CD14-positive monocyte (primary cell): ENCODE data around the gene RAP2A. TPM values are rescaled to one million over a fixed set of nuclear protein-coding genes. Genes with fewer than 3 reads are reported as not detected.

Source experiments
- DNase-seq, 3 donors: peaks; one replicate each; pipeline ENCODE4 v3.0.0-alpha.2; 2011 to 2022
- H2AFZ ChIP-seq: 2 replicates; pipeline ENCODE4 v1.6.0; 2012; ENCODE audit warnings: mild to moderate bottlenecking, low read depth, low read length, inconsistent platforms; ENCODE audit not compliant: insufficient read depth, poor library complexity, severe bottlenecking
- H3K27ac ChIP-seq, 2 donors: 1 replicate in 1 of 2; 2 replicates in 1 of 2; pipeline ENCODE4 v1.5.1; 2012 to 2013; ENCODE audit warnings: low read length in 2 of 2, control low read depth in 1 of 2, inconsistent platforms in 1 of 2, low read depth in 1 of 2, mild to moderate bottlenecking in 1 of 2
- H3K27me3 ChIP-seq, 2 donors: one replicate each; pipeline versions ENCODE4 v1.6.0 to v1.6.1; 2011 to 2013; ENCODE audit warnings: low read length in 2 of 2; ENCODE audit not compliant: control insufficient read depth in 2 of 2, insufficient read depth in 2 of 2
- H3K36me3 ChIP-seq, 2 donors: replicated peaks in 1 of 2; 1 replicate in 1 of 2; 2 replicates in 1 of 2; pipeline versions ENCODE4 v1.5.1 to v1.6.1; 2012 to 2013; ENCODE audit warnings: low read length in 2 of 2, control low read depth in 1 of 2, inconsistent platforms in 1 of 2, mild to moderate bottlenecking in 1 of 2; ENCODE audit not compliant: insufficient read depth in 2 of 2, control insufficient read depth in 1 of 2
- H3K4me1 ChIP-seq, 2 donors: 1 replicate in 1 of 2; 2 replicates in 1 of 2; pipeline versions ENCODE4 v1.5.1 to v1.6.1; 2012 to 2013; ENCODE audit warnings: low read length in 2 of 2, control low read depth in 1 of 2, inconsistent platforms in 1 of 2, mild to moderate bottlenecking in 1 of 2, moderate library complexity in 1 of 2; ENCODE audit not compliant: insufficient read depth in 2 of 2, control insufficient read depth in 1 of 2
- H3K4me2 ChIP-seq: replicated peaks from 2 replicates; pipeline ENCODE3; 2012; ENCODE audit warnings: low read length, moderate library complexity, mild to moderate bottlenecking; ENCODE audit not compliant: poor library complexity, severe bottlenecking; ENCODE audit errors: extremely low read depth
- H3K4me3 ChIP-seq, 3 experiments: fragments of 200-600 bp in 1 of 3; sonication (generic) in 1 of 3; replicated peaks in 1 of 3; 1 replicate in 2 of 3; 2 replicates in 1 of 3; pipeline ENCODE4 v1.5.1; 2011 to 2013; ENCODE audit warnings: low read length in 3 of 3, mild to moderate bottlenecking in 3 of 3, control low read depth in 2 of 3, low read depth in 2 of 3, inconsistent platforms in 1 of 3, moderate library complexity in 1 of 3
- H3K79me2 ChIP-seq: 2 replicates; pipeline ENCODE4 v1.6.0; 2012; ENCODE audit warnings: mild to moderate bottlenecking, control low read depth, inconsistent platforms, low read length, moderate library complexity; ENCODE audit not compliant: insufficient read depth
- H3K9ac ChIP-seq: 2 replicates; pipeline ENCODE4 v1.6.0; 2017; ENCODE audit warnings: low read length, mild to moderate bottlenecking; ENCODE audit not compliant: insufficient read depth, poor library complexity, severe bottlenecking
- H3K9me3 ChIP-seq, 2 donors: replicated peaks in 1 of 2; 1 replicate in 1 of 2; 2 replicates in 1 of 2; pipeline versions ENCODE4 v1.5.1 to v1.6.1; 2012 to 2013; ENCODE audit warnings: low read length in 2 of 2, control low read depth in 1 of 2; ENCODE audit not compliant: control insufficient read depth in 1 of 2, insufficient read depth in 1 of 2
- H4K20me1 ChIP-seq: 2 replicates; pipeline ENCODE4 v1.6.0; 2012; ENCODE audit warnings: mild to moderate bottlenecking, low read length, control low read depth, moderate library complexity; ENCODE audit not compliant: insufficient read depth
- H3K27ac Mint-ChIP-seq, 7 donors: one replicate each; pipeline ENCODE4 v1.8.0; 2020; ENCODE audit warnings: mild to moderate bottlenecking in 7 of 7, mixed read lengths in 7 of 7, moderate library complexity in 6 of 7, inconsistent platforms in 2 of 7
- H3K27me3 Mint-ChIP-seq, 3 donors: one replicate each; pipeline ENCODE4 v1.8.0; 2021 to 2022; ENCODE audit warnings: low read depth in 3 of 3, mild to moderate bottlenecking in 3 of 3, mixed read lengths in 3 of 3, moderate library complexity in 3 of 3, inconsistent platforms in 1 of 3
- H3K36me3 Mint-ChIP-seq, 2 donors: one replicate each; pipeline ENCODE4 v1.8.0; 2020; ENCODE audit warnings: mixed read lengths in 2 of 2, inconsistent platforms in 1 of 2, mild to moderate bottlenecking in 1 of 2
- H3K4me1 Mint-ChIP-seq: one replicate; pipeline ENCODE4 v1.8.0; 2020; ENCODE audit warnings: mild to moderate bottlenecking, mixed read lengths
- H3K4me3 Mint-ChIP-seq, 2 donors: one replicate each; pipeline ENCODE4 v1.8.0; 2020; ENCODE audit warnings: mild to moderate bottlenecking in 2 of 2, mixed read lengths in 2 of 2, moderate library complexity in 1 of 2
- H3K9me3 Mint-ChIP-seq, 7 donors: one replicate each; pipeline ENCODE4 v1.8.0; 2020 to 2022; ENCODE audit warnings: mixed read lengths in 7 of 7, mild to moderate bottlenecking in 6 of 7, moderate library complexity in 6 of 7, inconsistent platforms in 2 of 7
- intact Hi-C, 2 donors: fragments of 100-400 bp; cut with micrococcal nuclease; formaldehyde crosslinking; loops; one replicate each; pipeline versions ENCODE4 v1.15.0 to v1.15.1; 2023
- polyA plus RNA-seq, 3 donors: library from polyadenylated mRNA; depleted of rRNA in 1 of 3; unstranded in 2 of 3; stranded (reverse) in 1 of 3; fragments of 300-500 nt in 2 of 3; fragments of >200 nt in 1 of 3; fragmentation: Illumina TruSeq in 2 of 3; gene quantifications; 1 replicate in 2 of 3; 2 replicates in 1 of 3; pipeline ENCODE4 v1.2.3, GENCODE V29; 2012 to 2021
- TF ChIP-seq, protein P1 (sequence below): fragments of 200-600 bp; IDR thresholded peaks from one replicate; pipeline ENCODE4 v1.8.0; 2022; ENCODE audit warnings: antibody characterized with exemption, mild to moderate bottlenecking

RAP2A gene
- polyA plus RNA-seq, 3 donors: 2.3 to 5.3 (median 4.5) TPM

- H3K9me3 ChIP-seq: no peaks in the 10 kb centered on the region
- no peak overlapping the region for H2AFZ ChIP-seq
- Mint-ChIP-seq H3K36me3 (peaks cover 11 to 13% of the 10 kb centered on the region in 2 donors), H3K9me3 (peaks cover 0 to under 1% (median 0%) of the 10 kb centered on the region in 7 donors), H3K27me3 (peaks cover 0 to under 1% (median 0%) of the 10 kb centered on the region in 3 donors), H3K27ac (peak overlapping the region in 1 of 7 donors; percentile 25), H3K4me3 (no peak overlapping the region), H3K4me1 (peaks cover 6% of the 10 kb centered on the region)
- TF ChIP-seq, protein P1, sequence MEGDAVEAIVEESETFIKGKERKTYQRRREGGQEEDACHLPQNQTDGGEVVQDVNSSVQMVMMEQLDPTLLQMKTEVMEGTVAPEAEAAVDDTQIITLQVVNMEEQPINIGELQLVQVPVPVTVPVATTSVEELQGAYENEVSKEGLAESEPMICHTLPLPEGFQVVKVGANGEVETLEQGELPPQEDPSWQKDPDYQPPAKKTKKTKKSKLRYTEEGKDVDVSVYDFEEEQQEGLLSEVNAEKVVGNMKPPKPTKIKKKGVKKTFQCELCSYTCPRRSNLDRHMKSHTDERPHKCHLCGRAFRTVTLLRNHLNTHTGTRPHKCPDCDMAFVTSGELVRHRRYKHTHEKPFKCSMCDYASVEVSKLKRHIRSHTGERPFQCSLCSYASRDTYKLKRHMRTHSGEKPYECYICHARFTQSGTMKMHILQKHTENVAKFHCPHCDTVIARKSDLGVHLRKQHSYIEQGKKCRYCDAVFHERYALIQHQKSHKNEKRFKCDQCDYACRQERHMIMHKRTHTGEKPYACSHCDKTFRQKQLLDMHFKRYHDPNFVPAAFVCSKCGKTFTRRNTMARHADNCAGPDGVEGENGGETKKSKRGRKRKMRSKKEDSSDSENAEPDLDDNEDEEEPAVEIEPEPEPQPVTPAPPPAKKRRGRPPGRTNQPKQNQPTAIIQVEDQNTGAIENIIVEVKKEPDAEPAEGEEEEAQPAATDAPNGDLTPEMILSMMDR: no peak
- H3K4me1 ChIP-seq: peaks cover 0 to 3% of the 10 kb centered on the region in 2 donors
- H3K36me3 ChIP-seq: peaks cover 4 to 8% of the 10 kb centered on the region in 2 donors
- H4K20me1 ChIP-seq: peaks cover 5% of the 10 kb centered on the region
- no peak overlapping the region for H3K27ac ChIP-seq
- no peak for DNase-seq
- H3K9ac ChIP-seq: no peak overlapping the region
- no peaks in the 10 kb centered on the region for H3K27me3 ChIP-seq
- no peak overlapping the region for H3K4me2 ChIP-seq
- H3K4me3 ChIP-seq: no peak overlapping the region
- peaks cover 22% of the 10 kb centered on the region for H3K79me2 ChIP-seq
- intact Hi-C loops: no loop called here
These were observed 7.4 kb downstream of the RAP2A start for GRCh38 chr13:97441368-97441767.

GRCh38 chr13:97445522-97446187, 11.7 kb downstream of the RAP2A start:
- no peaks in the 10 kb centered on the region for H3K9me3 ChIP-seq
- Mint-ChIP-seq H3K27me3 (peaks cover 0 to 2% (median 0%) of the 10 kb centered on the region in 3 donors), H3K4me1 (peaks cover 1% of the 10 kb centered on the region), H3K4me3 (no peak overlapping the region), H3K36me3 (peaks cover 16 to 23% of the 10 kb centered on the region in 2 donors), H3K27ac (peak overlapping the region in 1 of 7 donors; percentile 20), H3K9me3 (peaks cover 0 to 3% (median 0%) of the 10 kb centered on the region in 7 donors)
- H3K27me3 ChIP-seq: no peaks in the 10 kb centered on the region
- no peak overlapping the region for H3K4me2 ChIP-seq
- intact Hi-C loops: no loop called here
- no peaks in the 10 kb centered on the region for H3K79me2 ChIP-seq
- no peak overlapping the region for H2AFZ ChIP-seq
- H3K9ac ChIP-seq: no peak overlapping the region
- DNase-seq: no peak
- TF ChIP-seq, protein P1: no peak
- H3K4me3 ChIP-seq: no peak overlapping the region
- H3K27ac ChIP-seq: no peak overlapping the region
- peaks cover 9% of the 10 kb centered on the region for H4K20me1 ChIP-seq
- no peaks in the 10 kb centered on the region for H3K4me1 ChIP-seq
- peaks cover 4 to 9% of the 10 kb centered on the region in 2 donors for H3K36me3 ChIP-seq
